ENCODE data around the gene UMAD1.

Gene UMAD1

DNA sequence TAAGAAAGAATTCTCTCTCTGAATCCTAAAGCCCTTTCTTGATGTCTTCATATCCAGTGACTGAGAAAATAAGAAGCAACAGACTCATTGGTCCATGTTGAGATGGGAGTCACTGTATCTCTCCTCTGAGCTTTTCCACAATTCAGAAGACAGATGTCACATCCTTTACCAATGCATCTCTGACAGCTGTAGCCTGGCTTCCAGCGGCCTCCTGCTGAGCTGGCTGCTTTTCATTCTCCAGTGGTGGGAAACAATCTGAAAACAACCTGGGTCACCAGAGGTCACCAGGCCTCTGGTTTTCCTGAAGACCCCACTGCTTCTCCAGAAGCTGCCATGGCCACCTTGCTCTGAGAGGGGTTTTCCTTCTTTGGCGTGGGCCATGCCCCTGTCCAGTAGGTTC is 96.1 kb downstream of the UMAD1 start:
- peak; percentile 72 for DNase-seq

DNA sequence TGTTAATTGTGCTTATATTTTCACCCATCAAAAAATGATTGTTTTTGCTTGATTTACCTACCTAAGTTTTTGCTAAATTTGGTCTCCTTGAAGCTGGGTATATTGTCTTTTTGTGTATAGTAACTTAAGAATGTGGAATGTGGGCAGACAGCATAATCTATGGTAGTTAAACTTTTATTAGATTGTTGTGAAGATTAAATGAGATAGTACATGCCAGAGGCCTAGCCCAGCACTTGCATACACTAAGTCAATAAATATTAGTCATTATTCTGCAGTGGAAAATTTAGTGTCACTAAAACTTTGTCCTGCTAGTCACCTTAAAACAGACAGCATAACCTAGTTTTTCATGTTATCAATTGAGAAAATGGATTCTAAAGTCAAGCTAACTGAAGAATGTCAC is 97.1 kb downstream of the UMAD1 start:
- DNase-seq: no peak

DNA sequence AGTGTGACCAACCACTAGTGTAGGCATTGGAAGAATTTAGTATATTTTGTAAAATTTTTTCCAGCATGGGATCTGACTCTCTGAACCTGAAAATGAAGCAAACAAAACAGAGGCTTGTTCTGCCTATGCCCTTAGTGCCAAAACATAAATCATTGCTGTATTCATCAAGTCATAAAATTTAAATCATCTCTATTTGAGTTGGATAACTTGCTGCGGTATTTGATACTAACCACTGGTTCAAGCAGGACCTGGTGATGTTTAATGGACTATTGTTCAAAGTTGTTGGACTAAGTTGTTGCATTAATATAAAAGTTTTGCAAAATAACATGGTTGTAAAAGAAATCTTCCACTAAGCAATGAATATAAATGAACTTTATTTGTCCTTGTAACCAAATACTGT is 97.6 kb downstream of the UMAD1 start:
- DNase-seq: no peak

DNA sequence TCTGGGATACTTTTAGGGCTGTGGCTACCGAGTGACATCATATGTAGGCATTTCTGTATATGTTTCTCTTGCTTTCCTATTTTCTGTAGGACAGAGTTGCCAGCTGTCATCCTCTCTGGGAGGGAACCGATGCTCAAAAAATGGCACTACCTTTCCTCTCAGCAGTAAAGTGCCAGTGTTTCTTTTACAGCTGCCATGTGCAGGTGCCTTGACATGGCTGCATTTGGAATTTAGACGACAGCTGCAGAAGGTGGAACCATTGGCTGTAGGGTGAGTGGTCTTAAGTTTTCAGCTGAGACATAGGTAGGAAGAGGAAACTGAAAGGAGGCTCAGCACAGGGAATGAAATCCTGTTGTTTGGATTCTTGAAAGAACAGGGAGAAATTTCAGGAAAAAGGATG is 98.1 kb downstream of the UMAD1 start:
- no peak for DNase-seq

DNA sequence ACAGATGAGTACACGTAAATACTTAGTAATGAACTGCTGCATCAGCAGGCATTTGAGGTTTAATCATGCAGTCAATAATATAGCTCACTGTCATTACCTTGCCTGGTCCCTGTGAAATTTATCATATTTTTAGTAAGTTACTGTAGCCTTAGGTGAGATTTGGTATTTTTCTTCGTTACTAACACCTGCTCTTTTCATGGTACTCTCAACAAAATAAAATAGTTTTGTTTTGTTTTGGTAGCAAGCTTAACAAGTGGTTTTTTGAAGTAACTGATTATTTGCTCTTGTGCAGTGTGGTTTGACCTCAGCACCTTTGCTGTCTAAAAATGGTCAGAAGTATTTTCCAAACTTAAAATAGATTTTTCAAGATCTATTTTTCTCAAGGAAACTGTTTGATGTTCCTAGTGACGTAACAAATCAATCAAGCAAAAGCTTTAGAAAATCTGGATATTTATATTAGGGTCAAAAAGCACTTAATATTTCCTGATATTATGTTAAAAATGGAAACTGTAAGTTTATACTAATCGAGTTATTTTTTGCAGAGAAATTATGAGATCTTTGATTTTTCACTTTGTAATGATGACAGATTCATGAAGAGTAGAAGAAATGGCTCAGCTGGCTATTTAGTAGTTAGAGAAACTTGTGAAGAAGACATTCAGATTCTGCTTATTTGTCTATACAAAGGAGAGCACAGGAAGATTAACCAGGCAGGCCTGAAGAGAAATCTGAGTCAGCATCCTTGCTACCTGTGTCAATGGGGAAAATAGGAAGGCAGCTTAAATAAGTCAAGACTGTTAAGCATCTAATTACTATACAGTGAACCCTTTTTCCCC is 98.9 kb downstream of the UMAD1 start:
- no peak for DNase-seq

DNA sequence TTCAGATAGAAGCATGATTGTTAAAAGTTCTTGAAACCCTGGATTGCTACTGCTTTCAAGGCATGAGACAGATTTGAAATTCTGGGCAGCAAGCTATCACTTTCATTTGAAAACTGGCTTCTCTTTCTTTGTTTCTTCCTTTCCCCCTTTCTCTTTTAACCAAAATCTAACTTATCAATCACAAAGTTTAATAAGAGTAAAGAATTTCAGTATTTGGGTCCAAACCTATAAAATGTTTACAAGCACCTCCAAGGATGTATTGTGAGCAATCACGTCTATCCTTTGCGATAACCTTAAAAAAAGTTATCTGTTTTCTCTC is 99.4 kb downstream of the UMAD1 start:
- no peak for DNase-seq

DNA sequence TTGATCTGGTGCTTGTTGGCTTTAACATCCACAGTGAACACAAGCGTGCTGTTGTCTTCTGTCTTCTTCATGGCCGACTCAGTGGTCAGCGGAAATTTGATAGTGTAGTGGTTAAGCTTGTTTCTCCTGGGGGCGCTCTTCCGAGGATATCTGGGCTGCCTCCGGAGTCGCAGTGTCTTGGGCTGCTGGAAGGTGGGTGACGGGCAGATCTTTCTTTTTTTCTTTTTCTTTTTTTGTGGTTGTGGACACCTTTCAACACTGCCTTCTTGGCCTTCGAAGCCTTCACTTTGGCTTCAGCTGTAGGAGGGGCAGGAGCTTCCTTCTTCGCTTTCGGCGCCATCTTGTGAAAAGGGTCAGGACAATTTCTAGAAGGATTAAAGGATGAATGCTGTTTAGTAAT is 101.7 kb downstream of the UMAD1 start:
- DNase-seq: no peak

DNA sequence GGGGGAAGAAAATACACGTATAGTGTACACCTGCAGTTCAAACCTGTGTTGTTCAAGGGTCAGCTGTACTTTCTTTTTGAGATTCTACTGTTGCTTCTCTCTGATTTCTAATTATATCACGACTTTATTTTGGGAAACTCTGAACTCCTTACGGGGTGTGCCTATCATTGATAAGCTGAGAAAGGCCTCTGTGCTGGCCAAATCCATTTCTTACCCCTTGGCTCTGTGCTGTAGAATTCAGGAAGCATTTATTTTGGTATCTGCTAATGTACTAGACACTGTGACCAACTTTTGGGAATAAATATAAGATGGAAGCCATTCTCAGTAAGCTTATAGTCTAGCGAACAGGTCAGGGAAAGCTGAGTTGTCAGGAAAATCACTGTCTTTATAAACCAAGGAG is 104.7 kb downstream of the UMAD1 start:
- DNase-seq: no peak

DNA sequence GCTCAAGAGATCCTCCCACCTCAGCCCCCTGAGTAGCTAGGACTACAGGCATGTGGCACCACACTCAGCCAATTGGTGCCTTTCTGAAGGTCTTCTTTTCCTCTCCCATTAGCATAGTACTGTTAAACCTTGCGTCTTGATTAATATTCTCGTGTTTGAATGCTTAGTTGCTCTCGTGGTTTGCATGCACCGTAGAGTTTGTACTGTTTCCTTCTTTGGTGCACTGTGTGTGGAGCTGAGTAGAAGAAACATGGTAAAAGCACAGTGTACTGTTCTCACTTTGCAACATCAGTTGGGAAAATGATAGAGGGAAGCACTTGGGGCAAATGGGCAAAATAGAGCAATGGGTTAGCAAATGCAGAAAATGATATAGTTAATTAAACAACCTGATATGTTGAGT is 105.4 kb downstream of the UMAD1 start:
- no peak for DNase-seq

DNA sequence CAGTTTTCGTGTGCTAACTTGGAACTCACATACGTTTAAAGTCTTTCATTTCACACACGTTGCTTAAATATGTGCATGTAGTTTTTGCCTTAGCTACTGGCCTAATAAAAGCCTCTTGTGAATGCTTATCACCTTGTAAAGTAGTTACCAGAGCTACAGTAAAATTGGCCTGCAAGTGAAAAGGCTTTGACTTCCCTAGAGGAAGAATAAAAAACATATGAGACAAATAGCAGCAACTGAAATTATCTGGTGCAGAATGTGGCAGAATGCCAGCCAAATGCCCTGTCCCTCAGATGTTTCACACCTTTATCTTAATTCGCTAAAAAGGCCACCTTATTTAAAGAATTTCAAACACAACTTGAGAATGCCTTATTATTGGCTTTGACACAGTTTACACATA is 105.9 kb downstream of the UMAD1 start:
- peak; percentile 32 for DNase-seq

DNA sequence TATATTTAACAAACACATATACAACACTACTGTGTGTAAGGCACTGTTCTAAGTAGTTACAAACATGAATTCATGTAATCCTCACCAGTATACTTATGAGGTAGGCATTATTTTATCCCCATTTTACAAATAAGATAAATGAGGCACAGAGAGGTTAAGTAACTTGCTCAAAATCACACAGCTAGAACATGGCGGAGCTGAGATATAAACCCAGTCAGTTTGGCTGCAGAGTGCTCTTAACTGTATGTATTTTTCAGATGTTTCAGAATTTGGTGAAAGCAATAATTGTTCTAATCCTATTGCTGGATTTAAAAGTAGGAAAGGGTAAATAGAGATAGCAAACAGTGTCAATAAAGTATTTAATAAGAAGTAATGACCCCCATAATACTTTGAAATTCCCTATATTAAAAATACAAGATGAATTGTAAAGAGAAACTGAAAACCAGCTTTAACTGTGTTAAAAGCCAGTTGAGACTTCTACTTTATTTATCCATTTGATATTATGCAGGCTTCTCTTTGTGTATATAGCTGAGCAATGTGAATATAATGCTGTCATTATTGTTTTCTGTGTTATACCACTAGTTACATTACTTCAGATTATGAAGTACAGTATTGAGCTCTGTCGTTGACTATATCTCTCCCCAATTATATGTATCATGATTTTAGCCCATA is 110.2 kb downstream of the UMAD1 start:
- DNase-seq: no peak

DNA sequence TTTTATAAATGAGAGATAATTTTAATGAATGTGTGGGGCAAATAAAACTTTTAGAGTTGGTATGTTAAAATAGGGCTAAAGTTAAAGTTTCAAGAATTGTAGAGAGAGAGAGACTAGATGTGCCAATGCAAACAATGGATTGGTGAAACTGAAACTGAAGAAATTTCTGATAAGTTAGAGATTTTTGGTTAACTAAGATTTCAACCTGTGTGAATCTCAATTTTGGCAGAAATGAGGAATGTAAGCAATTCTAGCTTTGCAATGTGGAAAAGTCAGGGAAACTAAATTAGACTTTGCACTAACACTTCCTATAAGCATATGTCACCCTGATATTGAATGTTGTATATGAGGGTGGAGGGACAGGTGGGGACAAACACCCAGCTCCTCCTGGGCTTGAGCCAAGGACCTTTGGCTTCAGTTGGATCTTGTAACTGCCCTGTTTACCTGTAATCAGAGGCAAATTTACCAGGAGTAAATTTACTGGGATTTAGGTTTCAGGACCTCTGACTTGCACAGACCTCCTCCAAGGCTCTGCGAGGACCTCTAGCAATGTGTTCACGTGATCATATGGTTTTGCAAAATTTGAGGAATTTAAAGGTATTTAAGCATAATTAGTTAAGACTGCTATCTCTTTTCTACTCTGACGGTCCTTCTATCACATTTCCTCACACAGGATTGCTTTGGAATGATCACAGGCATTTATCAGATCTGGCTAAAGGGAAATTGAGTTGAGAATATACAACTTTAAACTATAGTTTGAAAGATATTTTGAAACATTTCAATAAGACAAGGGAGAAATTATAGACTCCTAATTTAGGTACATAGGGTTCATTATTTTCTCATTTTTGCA is 110.9 kb downstream of the UMAD1 start:
- DNase-seq: no peak

DNA sequence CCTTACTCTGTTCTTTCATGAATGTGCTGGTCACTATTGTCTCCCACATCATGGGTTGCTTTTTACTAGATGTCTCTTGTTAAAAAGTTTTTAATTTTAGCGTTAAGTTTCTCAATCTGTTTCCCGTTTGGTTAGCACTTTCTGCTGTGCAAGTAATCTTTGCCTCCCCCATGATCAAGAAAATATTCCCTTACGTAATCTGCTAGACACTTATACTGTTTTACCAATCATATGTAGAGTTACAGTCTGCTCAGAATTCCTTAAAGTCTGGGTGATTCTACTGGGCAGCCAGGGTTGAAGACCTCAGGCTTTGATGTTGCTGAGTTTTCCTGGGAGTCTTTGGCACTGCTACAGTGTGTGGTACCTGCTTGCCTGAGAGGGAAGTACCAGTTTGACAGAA is 116.0 kb downstream of the UMAD1 start:
- no peak for DNase-seq

DNA sequence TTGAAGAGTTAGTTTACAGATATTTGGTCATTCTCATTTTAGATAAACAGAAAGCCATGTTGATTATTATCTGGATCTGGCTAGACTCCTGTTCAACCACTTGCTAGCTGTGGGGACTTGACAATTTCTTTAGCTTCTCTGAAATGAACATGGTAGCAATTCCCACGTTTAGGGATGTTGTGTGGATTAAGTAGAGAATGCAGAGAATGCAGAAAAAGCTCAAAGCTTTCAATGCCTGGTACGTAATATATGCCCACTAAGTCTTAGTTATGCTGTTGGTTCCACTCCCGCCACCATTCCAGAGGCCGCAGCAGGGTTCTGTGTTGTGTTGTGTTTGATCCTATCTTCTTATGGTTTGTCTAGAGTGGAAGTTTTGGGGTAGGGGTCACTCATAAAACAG is 117.0 kb downstream of the UMAD1 start:
- no peak for DNase-seq

DNA sequence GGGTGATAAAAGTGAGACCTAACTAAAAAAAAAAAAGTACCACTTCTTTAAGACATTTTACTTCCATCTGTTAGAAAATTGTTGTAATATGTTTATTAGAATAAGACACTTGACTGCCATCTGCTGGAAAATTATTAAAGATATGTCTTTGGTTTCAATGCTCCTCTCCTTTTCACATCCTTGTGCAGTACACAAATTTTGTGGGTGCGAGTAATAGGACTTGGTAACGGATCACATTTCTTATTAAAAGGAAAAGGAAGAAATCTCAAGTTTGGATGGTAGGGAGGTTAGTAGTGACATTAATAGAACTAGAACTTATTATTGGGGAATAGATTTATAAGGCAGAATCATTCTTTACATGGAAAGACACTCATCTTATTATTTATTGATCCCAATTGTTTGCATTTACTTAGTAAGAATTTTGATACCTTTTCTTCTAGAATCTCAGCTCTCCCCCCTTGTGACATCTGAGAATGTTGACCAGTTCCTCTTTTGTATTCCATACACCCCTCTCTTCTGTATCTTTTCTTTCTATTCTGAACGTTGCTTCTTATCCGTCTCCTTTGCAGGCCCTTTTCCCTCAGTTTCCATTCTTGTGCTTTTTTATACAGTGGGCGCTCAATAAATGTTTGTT is 120.9 kb downstream of the UMAD1 start:
- peak; percentile 53 for DNase-seq

DNA sequence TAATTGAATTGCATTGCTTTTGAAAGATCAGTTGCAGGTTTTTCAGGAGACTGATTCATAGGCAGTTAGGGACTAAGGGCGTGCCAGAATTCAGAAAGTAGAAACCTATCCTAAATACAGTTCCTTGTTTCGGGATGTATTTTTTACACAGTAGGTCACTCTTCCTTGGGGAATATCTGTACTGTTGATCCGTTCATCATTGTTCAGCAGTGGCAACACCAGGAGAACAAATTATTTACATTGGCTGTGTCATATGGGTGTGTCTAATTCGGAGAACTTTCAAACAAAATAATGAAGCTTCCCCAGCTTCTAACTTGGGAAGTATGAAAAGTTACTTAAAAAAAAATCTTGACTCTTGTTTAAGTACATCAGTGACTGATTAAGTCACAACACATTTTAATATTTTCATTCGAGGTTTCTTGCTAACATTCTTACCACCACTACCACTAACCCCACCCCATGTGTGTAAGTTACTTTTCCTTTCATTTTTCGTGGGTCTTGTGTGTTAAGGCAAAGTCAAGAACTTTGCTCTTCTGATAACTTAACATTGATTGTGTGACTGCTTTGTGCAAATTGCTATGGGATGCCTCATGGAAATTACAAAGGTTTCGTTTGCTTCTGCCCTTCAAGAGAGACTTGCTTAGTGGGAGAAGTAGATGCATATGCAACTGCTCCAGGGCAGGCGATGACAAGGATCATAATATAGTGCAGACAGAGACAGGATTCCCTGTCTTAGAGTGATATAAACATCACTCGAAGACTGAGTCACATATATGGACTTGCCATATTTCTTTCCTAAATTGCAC is 121.6 kb downstream of the UMAD1 start:
- no peak for DNase-seq

DNA sequence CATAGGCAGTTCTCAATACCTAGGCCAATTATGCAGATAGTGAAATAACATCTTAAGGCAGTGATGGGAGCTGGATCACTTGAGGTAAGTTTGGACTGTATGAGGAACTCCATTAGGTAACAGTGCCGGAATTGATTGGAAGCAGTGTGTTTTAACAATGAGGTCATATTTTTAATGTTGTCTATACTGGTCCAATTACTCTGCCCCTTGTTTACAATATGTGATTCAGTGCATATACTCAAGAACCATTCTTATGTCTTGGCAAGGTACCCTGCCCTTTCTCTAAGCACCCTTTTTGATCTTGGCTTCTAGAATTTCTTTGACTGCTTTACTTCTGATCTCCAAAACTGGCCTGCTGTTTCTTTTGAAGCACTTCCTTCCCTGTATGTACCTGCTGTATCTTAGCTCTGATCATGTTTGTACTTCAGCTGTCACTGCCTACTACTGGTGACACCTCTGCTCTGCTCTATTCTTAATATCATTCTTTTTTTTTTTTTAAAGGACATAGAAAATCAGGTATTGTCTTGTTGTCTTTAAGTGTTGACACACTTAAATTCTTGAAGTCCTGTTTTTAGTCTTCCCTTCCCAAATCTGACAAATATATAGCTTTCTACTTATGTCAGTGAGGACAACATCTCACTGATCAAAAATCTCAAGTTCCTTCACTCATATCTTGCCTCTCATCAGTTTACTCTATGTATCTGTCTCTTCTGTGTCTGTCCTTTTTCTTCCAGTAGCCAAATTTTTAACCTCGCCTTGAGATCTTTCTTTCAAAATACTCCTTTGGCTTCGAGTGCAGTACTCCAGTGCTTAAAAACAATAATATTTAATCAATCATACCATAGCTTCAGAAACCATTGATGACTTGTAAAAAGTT is 124.2 kb downstream of the UMAD1 start:
- DNase-seq: no peak

DNA sequence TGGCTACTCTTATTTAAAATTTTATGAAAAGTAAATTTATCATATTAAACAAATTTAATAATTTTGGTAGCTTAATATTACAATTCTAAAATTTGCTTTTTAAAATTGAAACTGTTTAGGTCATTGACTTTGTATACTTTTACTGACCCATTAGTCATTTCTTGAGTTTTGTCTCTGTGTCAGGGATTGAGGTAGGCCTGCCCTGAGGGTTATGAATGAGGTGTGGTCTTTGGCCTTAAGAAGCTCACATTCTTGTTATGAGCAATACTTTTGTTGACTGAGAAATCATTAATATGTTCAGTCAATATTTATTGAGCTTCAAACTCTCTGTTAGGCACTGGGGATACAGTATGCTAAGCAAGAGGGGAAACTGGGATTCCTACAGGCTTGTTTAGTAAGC is 124.9 kb downstream of the UMAD1 start:
- DNase-seq: no peak

DNA sequence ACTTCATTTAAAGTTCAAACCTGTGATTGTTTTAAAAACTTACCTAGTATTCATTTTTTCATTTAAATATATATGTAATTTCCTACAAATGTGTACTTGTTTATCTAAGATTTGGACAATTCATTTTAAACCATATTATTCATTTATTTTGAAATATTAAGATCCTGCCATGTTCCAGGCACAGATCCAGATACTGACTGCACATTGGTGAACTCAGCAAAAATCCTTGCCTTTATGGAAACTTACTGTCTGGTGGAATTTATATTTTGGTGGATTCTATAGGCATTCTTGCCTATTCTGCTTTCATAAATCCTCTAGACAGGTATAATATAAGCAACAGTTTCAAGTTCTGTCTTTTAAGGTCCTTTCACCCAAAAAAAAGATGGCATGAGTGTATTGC is 126.1 kb downstream of the UMAD1 start:
- no peak for DNase-seq

DNA sequence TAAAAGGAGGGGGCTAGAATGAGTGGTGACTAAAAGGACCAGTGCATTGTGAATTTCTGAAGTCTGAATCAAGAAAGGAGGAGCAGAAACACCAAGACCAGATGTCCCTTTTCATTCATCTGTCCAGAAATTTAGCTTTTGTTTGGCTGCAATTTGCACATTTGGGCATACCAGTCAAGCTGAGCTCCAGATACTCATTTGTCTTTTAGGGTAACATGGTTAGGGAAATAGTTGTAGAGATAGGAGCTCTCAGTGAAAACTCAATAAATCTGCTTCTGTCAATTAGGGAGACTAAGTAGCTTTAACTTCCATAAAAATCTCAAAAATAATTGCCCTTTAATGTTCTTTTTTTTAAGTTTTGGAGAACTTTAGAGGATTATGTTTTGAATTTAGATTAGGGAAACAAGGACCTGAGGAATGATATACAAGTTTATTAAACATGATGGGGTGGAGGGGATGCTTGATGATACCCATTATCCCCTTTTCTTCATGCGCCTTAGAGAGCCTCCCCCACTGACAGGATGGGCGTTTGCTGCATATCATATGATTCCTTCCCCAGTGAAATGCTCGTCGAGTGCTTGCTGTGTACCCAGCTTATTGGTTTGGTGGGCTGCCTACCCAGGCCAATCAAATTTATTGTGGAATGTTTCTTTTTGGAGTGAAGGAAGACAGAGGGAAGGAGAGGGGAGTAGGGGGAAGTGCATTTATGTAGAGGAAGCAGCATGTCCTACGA is 128.6 kb downstream of the UMAD1 start:
- no peak for DNase-seq

All from NCI-H146 (cell line).